ENCODE data around the gene DNAJB8.
A peak's percentile ranks its signal among the peaks of the same experiment; 100 is the strongest.

The DNAJB8 gene

GRCh38 chr3:128493570-128494366 is 27.1 kb upstream of the DNAJB8 start:
- DNase-seq (ENCODE audit: low spot score) = no peak

- DNase-seq (ENCODE audit: low spot score) = peak; percentile 75
Observed at GRCh38 chr3:128492671-128493569, 26.2 kb upstream of the DNAJB8 start, which contains the start of gene GATA2. Gene GATA2 (minus strand): TSS chr3:128493201. CDS start chr3:128487031, 6,170 bp downstream.

DNA sequence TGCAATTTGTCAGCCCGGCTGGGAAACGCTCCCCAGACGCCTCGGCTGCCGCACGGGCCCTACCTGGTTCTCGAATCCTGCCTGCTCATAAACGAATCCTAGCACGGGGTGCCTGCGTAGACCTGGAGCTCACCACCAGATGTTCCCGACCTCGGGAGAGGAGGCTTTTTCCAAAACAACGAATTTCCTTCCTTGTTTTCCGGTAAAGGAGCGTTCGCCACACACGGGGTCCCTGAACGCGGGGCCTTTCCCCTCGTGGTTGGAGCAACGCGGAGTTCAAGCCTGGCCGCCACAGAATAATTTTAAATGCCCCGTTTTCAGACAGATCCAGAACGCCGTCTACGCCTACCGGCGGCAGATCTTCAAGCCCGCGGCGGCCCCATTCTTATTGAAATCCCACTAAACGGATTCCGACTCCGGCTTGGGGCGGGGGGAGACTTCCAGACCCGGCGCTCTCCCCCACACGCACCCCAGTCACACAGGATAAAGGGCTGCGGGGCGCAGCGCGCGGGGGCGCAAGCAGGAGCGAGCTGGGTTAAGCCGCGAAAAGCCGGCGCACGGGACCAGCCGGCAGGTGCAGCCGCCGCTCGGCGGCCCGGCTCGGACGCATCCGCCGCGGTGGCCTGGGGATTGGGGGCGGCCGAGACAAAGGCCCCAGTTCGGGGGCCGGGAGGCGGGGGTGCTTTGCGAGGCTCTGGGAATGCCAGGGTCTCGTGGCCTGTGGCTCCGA is 25.4 kb upstream of the DNAJB8 start:
- peak; percentile 72 for DNase-seq (ENCODE audit: low spot score)

- DNase-seq (ENCODE audit: low spot score) = no peak
Observed at GRCh38 chr3:128491691-128491940, 24.9 kb upstream of the DNAJB8 start.

DNA sequence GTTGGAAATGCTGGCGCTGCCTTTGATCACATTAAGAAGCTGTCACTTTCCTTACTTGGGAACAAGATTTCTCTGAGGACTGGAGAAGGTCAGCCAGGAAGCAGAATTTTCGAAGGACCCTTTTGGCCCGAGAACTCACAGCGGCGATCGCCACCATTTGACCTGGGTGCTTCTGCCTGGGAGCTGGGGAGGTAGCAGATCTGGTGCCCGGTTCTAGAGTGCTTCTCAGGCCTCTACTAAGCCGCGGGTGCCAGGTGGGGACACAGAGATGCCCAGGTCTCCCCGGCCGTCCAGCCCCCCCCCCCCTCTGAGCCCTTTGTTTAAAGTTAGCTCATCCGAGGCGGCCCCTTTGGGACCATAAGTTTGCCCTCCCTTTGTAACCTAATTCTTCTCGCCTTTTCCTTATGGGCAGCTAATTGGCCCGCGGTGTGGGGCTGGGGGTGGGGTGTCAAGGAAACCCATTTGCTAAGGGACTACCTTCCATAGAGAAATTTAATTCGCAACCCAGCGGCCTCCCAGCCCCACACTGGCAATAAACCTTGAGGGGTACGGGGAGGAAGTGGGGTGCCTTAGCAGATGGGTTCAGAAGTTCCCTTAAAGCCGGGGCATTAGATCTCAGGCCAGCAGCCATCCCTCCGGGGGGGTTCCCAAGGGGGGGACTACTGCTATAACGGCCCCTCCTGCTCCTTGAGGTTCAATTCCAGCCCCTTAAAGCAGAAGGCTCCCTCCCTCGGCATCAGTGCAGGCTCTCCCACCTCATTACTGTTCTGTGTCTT is 24.4 kb upstream of the DNAJB8 start:
- no peak for DNase-seq (ENCODE audit: low spot score)

- DNase-seq (ENCODE audit: low spot score) = no peak
Observed at GRCh38 chr3:128490650-128490914, 23.9 kb upstream of the DNAJB8 start.

DNA sequence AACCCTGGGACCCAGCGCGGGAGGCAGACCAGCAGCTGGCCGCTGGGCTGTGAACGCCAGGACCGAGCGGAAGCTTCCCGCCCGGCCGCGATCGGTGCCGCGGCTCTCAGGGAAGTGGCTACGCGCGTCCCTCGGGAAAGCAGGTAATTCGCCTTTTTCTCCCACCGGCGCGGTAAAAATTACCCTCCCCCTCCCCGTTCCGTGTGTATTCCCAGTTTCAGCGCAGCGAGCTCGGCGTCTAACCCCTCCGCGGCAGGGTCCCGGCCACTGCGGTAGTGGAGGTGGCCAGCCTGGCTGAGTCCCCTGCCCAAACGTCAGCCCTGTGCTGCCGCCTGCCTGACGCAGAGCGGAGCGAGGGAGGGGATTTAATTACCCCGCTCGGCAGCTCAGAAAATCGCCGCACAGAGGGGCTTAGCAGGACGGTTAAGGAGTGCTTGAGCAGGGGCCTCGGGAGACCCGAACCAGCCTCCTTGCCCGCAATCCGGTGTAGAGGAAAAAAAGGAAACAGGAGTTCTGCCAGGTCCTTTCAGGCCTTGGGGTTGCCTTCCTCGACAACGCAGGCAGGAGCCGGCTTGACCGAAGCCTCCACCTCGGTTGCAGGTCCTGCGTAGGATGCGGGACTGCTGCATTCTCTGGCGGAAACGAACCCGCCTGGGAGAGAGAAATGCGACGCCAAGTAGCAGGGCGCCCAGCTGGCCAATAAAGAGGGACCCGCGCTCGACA is 23.4 kb upstream of the DNAJB8 start:
- DNase-seq (ENCODE audit: low spot score) = peak; percentile 68

- no peak for DNase-seq (ENCODE audit: low spot score)
Observed at GRCh38 chr3:128489674-128489926, 22.9 kb upstream of the DNAJB8 start.

DNA sequence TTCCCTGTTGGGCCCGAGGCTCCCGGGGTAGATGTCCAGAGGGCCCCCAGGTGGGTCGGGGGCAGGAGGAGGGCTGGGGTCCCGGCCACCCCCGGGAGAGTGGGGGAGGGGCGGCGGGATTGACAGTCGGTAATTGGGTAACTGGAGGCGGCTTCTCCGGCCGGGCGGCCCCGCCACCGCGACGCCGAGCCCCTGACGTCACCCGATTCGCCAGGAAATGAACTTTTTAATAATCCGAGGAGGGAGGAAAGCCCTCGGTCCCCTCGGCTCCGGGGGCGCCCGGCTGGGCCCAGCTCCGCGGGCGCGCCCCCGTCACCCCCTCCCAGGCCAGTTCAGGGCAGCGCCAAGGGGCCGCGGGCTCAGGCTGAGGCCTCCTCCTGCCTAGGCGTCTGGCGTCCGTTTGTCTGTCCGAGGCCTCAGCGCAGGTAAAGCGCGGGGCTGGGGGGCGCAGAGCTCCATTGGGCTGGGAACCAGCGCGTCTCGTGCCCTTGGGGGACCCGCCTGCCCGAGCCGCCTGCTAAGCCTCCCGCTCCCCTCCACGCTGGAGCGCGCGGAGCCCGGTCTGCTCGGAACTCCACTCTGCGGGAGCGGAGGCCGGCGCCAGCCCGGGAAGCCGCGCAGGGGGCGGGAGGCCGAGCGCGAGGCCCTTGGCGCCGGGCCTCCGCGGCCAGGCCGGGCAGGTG is 22.4 kb upstream of the DNAJB8 start:
- peak; percentile 66 for DNase-seq (ENCODE audit: low spot score)

DNA sequence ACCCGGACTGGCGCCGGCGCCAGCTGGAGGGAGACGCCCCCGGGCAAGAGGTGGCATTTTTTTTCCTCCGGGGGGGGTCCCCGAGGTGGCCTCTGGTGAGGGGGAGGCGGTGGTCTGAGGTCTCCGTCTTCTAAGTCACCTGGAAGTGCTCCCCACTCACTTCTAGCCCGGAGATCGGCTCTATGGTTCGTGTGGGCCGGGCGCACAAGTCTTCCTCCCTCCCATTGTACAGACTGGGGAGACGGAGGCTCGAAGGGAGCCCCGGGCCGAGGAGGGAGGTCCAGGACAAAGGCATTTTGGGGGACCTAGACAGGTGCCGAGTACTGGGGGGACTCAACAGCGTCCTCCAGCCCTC is 21.9 kb upstream of the DNAJB8 start:
- DNase-seq (ENCODE audit: low spot score) = no peak

DNA sequence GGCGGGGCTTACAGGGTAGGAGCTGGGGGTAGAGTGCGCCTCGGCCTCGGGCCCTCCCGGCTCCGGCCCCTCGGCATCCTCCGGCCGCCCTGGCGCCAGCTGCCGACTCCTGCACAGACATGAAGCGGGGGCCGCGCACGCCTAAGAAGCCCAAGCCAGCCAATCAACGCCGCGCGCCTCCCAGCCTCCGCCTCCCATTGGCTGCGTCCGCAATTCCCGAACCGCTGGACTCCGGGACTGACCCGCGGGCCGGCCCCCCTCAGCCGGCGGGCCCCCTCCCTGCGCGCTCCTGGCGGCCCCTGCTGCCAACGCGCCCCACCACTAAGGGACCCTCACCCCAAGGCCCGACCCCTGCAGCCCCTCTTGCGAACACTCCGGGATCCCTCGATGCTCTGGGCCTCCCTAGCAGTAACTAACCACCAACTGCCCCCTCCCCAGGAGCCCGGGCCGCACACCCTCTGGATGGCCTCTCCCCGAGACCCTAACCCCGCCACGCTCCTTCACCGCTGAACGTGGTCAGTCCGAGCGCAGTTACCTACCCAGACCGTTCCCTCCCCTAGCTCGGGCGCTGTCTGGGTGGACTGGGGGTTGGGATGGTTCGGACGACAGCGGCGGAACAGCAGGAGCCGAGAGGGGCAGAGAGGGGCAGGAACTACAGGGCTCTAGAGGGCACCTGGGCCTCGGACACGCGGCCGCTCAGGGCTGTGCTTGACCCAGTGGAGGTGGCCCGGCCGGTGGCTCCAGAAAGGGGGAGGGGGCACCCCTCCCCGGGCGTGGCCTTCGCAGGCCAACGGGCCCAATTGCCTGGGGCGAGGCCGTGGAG is 21.3 kb upstream of the DNAJB8 start:
- DNase-seq (ENCODE audit: low spot score) = peak; percentile 86

DNA sequence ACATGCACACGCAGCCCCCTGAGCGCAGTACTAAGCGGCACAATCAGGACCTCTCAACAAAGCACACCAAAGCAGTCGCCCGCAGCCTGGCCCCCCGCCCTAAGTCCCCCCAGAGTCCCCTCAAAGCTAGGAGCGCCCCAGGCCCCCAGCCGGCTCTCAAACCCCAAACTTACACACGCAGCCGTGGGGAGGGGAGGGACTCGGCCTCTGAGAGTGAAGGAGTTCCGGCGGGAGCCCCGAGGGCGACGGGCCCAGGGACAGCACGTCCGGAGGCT is 20.8 kb upstream of the DNAJB8 start:
- DNase-seq (ENCODE audit: low spot score) = no peak

DNA sequence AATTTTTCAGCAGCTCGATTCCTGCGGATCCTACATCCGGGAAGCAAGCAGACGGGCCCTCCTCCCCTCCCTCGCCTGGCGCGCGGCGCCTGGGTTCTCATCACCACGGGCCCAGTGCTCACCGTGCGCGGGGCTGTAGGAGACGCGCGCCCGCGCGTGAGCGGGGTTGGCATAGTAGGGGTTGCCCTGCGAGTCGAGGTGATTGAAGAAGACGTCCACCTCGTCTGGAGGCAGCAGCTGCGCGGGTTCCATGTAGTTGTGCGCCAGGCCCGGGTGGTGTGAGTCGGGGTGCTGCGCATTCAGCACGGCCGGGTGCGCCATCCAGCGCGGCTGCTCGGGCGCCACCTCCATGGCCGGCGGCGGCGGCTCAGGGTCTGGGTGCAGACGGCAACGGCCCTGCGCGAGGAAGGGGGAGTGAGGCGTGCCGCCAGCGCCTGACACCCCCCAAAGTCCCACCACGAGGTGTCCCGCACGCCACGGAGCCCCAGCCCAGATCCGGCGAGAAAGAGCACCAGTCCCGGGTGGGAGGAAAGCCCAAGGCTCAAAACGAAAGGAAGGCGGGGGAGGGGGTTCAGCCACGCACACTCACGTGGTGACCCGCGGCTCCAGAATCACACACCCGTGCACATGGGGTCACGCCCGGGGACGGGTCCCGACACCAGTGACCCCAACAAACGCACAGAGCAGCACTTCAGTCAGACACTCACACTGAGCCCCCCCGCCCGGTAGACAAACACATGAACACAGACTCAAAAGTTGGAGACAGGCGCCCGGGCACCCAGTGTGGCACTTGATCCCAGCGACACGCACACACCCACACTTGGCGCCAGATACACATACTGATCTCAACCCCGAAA is 20.2 kb upstream of the DNAJB8 start:
- DNase-seq (ENCODE audit: low spot score) = peak; percentile 71

GRCh38 chr3:128486205-128486628 is 19.5 kb upstream of the DNAJB8 start:
- no peak for DNase-seq (ENCODE audit: low spot score)

- DNase-seq (ENCODE audit: low spot score) = no peak
Observed at GRCh38 chr3:128485282-128486204, 18.9 kb upstream of the DNAJB8 start.

- DNase-seq (ENCODE audit: low spot score) = no peak
Observed at GRCh38 chr3:128484404-128485281, 18.0 kb upstream of the DNAJB8 start.

DNA sequence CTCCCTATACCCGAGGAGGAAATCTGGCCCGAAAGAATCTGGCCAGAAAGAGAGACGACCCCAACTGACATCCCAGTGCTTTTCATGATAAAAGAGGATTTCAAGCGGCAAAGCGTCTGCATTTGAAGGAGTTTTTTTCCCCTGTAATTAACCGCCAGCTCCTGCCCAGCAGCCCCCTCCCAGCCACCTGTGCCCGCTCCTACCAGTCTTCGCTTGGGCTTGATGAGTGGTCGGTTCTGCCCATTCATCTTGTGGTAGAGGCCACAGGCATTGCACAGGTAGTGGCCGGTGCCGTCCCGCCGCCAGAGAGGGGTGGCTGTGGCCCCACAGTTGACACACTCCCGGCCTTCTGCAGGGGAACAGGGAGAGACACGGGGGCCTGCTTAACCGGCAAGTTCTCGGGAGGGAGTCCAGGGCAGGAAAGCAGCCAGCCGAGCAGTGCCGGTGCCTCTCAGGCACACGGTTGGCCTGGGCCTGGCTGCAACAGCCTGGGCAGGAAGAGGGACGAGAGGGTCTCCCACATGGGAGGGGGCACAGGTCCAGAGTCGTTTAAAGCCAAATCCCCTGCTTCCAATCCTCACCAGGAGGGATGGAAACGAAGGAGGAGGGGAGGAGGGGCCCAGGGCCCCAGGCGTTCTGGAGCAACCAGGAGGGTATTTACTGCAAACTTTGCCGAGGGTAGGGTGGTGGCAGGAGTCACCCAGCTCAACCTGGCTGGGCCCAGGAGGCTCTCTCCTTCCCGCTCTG is 17.1 kb upstream of the DNAJB8 start:
- DNase-seq (ENCODE audit: low spot score) = no peak

Data from D341Med (cell line).